ENCODE measurements around the gene MMAB.
A peak's percentile ranks its signal among the peaks of the same experiment; 100 is the strongest.

MMAB gene

GRCh38 chr12:109549613-109550270 lies 23.6 kb downstream of the MMAB start:
- H3K27me3 ChIP-seq (ENCODE audit: insufficient read depth, poor library complexity, severe bottlenecking), result peaks cover 24% of the 10 kb centered on the region
- no peaks in the 10 kb centered on the region for H3K9me3 ChIP-seq (ENCODE audit: severe bottlenecking)
- no peak overlapping the region for H3K27ac ChIP-seq (ENCODE audit: poor library complexity, severe bottlenecking)
- no peak overlapping the region for H3K4me3 ChIP-seq (ENCODE audit: severe bottlenecking)
- no peaks in the 10 kb centered on the region for H3K36me3 ChIP-seq (ENCODE audit: low read depth)
- ATAC-seq (ENCODE audit: low read depth) (no peak), DNase-seq (ENCODE audit: low spot score) (no peak)
- peaks cover 5% of the 10 kb centered on the region for H3K4me1 ChIP-seq (ENCODE audit: insufficient read depth, poor library complexity, severe bottlenecking)
- TF ChIP-seq, protein P1, sequence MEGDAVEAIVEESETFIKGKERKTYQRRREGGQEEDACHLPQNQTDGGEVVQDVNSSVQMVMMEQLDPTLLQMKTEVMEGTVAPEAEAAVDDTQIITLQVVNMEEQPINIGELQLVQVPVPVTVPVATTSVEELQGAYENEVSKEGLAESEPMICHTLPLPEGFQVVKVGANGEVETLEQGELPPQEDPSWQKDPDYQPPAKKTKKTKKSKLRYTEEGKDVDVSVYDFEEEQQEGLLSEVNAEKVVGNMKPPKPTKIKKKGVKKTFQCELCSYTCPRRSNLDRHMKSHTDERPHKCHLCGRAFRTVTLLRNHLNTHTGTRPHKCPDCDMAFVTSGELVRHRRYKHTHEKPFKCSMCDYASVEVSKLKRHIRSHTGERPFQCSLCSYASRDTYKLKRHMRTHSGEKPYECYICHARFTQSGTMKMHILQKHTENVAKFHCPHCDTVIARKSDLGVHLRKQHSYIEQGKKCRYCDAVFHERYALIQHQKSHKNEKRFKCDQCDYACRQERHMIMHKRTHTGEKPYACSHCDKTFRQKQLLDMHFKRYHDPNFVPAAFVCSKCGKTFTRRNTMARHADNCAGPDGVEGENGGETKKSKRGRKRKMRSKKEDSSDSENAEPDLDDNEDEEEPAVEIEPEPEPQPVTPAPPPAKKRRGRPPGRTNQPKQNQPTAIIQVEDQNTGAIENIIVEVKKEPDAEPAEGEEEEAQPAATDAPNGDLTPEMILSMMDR (IDR thresholded peaks at IDR 0.05; ENCODE audit: poor library complexity, severe bottlenecking), result no peak

DNA sequence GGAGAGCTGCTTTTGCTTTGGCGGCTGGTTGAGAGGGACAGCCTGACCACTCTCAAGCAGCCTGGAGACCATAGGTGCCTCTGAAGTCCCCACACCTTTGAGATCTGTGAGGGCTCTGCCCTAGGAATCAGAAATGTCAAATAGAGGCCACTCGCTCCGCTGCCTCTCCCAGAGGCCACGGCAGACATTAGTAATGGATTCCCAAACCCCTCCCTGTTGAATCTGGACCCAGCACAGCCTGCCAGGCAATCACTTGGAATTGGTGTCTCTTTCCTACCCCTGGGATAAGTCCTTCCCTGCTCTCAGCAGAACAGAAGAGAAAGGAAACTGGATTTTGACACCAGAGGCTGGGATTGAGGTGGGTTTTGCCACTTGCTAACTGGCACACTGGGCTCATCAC lies 25.0 kb downstream of the MMAB start:
- Histone ChIP-seq H3K27ac (ENCODE audit: poor library complexity, severe bottlenecking) (no peak overlapping the region), H3K27me3 (ENCODE audit: insufficient read depth, poor library complexity, severe bottlenecking) (peaks cover 9% of the 10 kb centered on the region), H3K4me3 (ENCODE audit: severe bottlenecking) (no peak overlapping the region), H3K36me3 (ENCODE audit: low read depth) (no peaks in the 10 kb centered on the region), H3K4me1 (ENCODE audit: insufficient read depth, poor library complexity, severe bottlenecking) (peaks cover 5% of the 10 kb centered on the region), H3K9me3 (ENCODE audit: severe bottlenecking) (no peaks in the 10 kb centered on the region)
- no peak for DNase-seq (ENCODE audit: low spot score)
- ATAC-seq (ENCODE audit: low read depth), result no peak
- TF ChIP-seq, protein P1 (IDR thresholded peaks at IDR 0.05; ENCODE audit: poor library complexity, severe bottlenecking), result no peak

DNA sequence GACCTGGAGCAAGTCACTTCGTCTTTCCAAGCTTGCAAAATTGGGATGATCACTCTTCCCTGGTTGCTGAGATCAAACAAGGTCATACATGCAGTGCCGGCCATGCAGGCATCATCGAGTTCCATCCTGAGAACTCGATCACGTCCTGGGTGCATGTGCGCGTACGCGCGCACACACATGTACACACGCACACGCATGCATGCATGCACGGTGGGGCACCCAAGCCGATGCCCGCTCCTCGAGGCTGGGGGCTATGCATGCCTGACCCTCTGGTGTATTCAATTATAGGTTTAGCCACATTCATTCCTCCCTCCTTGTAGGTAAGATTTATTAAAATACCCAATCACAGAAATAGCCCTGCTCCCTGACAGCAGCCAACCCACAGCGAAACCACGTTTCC lies 26.0 kb downstream of the MMAB start:
- DNase-seq (ENCODE audit: low spot score) (no peak), ATAC-seq (ENCODE audit: low read depth) (no peak)
- no peaks in the 10 kb centered on the region for H3K9me3 ChIP-seq (ENCODE audit: severe bottlenecking)
- no peak overlapping the region for H3K4me3 ChIP-seq (ENCODE audit: severe bottlenecking)
- H3K27me3 ChIP-seq (ENCODE audit: insufficient read depth, poor library complexity, severe bottlenecking), result no peaks in the 10 kb centered on the region
- H3K36me3 ChIP-seq (ENCODE audit: low read depth), result no peaks in the 10 kb centered on the region
- no peak overlapping the region for H3K27ac ChIP-seq (ENCODE audit: poor library complexity, severe bottlenecking)
- TF ChIP-seq, protein P1 (IDR thresholded peaks at IDR 0.05; ENCODE audit: poor library complexity, severe bottlenecking), result no peak
- H3K4me1 ChIP-seq (ENCODE audit: insufficient read depth, poor library complexity, severe bottlenecking), result peaks cover 5% of the 10 kb centered on the region

- H3K4me1 ChIP-seq (ENCODE audit: insufficient read depth, poor library complexity, severe bottlenecking), result peaks cover 5% of the 10 kb centered on the region
- DNase-seq (ENCODE audit: low spot score), result no peak
- no peaks in the 10 kb centered on the region for H3K27me3 ChIP-seq (ENCODE audit: insufficient read depth, poor library complexity, severe bottlenecking)
- H3K9me3 ChIP-seq (ENCODE audit: severe bottlenecking), result no peaks in the 10 kb centered on the region
- H3K4me3 ChIP-seq (ENCODE audit: severe bottlenecking), result no peak overlapping the region
- TF ChIP-seq, protein P1 (IDR thresholded peaks at IDR 0.05; ENCODE audit: poor library complexity, severe bottlenecking), result no peak
- H3K27ac ChIP-seq (ENCODE audit: poor library complexity, severe bottlenecking), result no peak overlapping the region
- no peaks in the 10 kb centered on the region for H3K36me3 ChIP-seq (ENCODE audit: low read depth)
- ATAC-seq (ENCODE audit: low read depth), result peak; percentile 37
Observed at GRCh38 chr12:109545826-109546225, 27.5 kb downstream of the MMAB start.

DNA sequence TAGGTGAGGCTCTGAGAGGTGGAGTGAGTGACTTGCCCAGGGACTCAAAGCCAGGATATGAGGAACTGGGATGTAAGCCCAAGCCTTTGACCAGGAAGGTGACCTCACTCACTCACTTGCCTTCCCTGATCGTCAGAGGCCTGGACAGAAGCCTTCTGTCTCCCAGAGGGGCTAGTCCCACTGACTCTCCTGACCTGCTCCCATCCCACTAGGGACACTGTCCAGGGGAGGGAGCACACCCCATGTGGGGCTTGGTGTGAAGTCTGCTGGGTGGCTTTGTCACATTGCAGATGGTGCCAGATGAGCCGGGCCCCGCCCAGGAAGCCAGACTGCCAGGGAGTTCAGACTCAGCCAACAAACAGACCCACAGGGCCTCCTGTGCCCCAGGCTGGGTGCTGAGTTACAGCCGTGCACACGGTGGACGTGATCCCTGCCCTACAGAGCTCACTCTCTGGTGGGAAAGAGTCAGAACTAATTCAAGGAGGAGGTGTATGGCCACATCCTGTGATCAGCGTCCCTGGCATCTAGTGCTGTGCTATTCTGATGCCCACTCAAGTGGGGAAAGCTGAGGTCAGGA lies 28.3 kb downstream of the MMAB start:
- ATAC-seq (ENCODE audit: low read depth), result peak; percentile 61
- Histone ChIP-seq H3K36me3 (ENCODE audit: low read depth) (no peaks in the 10 kb centered on the region), H3K4me1 (ENCODE audit: insufficient read depth, poor library complexity, severe bottlenecking) (peaks cover 5% of the 10 kb centered on the region), H3K9me3 (ENCODE audit: severe bottlenecking) (no peaks in the 10 kb centered on the region), H3K4me3 (ENCODE audit: severe bottlenecking) (no peak overlapping the region), H3K27me3 (ENCODE audit: insufficient read depth, poor library complexity, severe bottlenecking) (no peaks in the 10 kb centered on the region), H3K27ac (ENCODE audit: poor library complexity, severe bottlenecking) (no peak overlapping the region)
- TF ChIP-seq, protein P1 (IDR thresholded peaks at IDR 0.05; ENCODE audit: poor library complexity, severe bottlenecking), result no peak
- DNase-seq (ENCODE audit: low spot score), result no peak
